DMS153 treated with DMSO at 0.1 percent for 48 hours (cell line): ENCODE measurements around the gene SHISA2.

Experiments
- DNase-seq: peaks from one replicate; lab custom pipeline; 2025; ENCODE audit not compliant: unreplicated experiment; lab: John Stamatoyannopoulos, UW

The SHISA2 gene

GRCh38 chr13:26050568-26051230, 1.1 kb downstream of the SHISA2 start:
- peak; percentile 44 for DNase-seq

GRCh38 chr13:26048741-26049140, 3.1 kb downstream of the SHISA2 start:
- peak; percentile 25 for DNase-seq

- no peak for DNase-seq
Measured at GRCh38 chr13:26047040-26047439, 4.8 kb downstream of the SHISA2 start.

GRCh38 chr13:26046639-26047038, 5.2 kb downstream of the SHISA2 start:
- DNase-seq, result no peak

- no peak for DNase-seq
Measured at GRCh38 chr13:26045142-26045541, 6.7 kb downstream of the SHISA2 start.

GRCh38 chr13:26042785-26043184, 9.0 kb downstream of the SHISA2 start:
- DNase-seq, result no peak

- no peak for DNase-seq
Measured at GRCh38 chr13:26041444-26041843, 10.4 kb downstream of the SHISA2 start.

GRCh38 chr13:26038931-26039475, 12.8 kb downstream of the SHISA2 start:
- no peak for DNase-seq

- DNase-seq, result no peak
Measured at GRCh38 chr13:26037302-26037701, 14.5 kb downstream of the SHISA2 start.

- DNase-seq, result no peak
Measured at GRCh38 chr13:26036383-26036782, 15.4 kb downstream of the SHISA2 start.

- no peak for DNase-seq
Measured at GRCh38 chr13:26034018-26034417, 17.8 kb downstream of the SHISA2 start.

GRCh38 chr13:26030331-26030730, 21.5 kb downstream of the SHISA2 start:
- no peak for DNase-seq

GRCh38 chr13:26029581-26030136, 22.2 kb downstream of the SHISA2 start:
- DNase-seq, result no peak

GRCh38 chr13:26026211-26026610, 25.6 kb downstream of the SHISA2 start:
- no peak for DNase-seq

- DNase-seq, result no peak
Measured at GRCh38 chr13:26025771-26026170, 26.0 kb downstream of the SHISA2 start.

- DNase-seq, result no peak
Measured at GRCh38 chr13:26025196-26025595, 26.6 kb downstream of the SHISA2 start.

GRCh38 chr13:26024558-26024957, 27.3 kb downstream of the SHISA2 start:
- no peak for DNase-seq

GRCh38 chr13:26022538-26023292, 29.1 kb downstream of the SHISA2 start:
- no peak for DNase-seq

- DNase-seq, result no peak
Measured at GRCh38 chr13:26021956-26022355, 29.9 kb downstream of the SHISA2 start.

- DNase-seq, result no peak
Measured at GRCh38 chr13:26021516-26021915, 30.3 kb downstream of the SHISA2 start.

GRCh38 chr13:26020891-26021290, 30.9 kb downstream of the SHISA2 start:
- no peak for DNase-seq
